NCI-H1930 (cell line): ENCODE data around the gene ZNF385A.
"Not testable (repeated sequence)": the region's sequence is repeated elsewhere in the genome, so short reads cannot be mapped to it uniquely, and the experiment has no call there.

Source experiments
- DNase-seq, 2 experiments: peaks; one replicate each; lab custom pipeline; 2025; lab: John Stamatoyannopoulos, UW

Gene ZNF385A

GRCh38 chr12:54355104-54355815, 29.3 kb downstream of the ZNF385A start:
- DNase-seq: no peak

DNA sequence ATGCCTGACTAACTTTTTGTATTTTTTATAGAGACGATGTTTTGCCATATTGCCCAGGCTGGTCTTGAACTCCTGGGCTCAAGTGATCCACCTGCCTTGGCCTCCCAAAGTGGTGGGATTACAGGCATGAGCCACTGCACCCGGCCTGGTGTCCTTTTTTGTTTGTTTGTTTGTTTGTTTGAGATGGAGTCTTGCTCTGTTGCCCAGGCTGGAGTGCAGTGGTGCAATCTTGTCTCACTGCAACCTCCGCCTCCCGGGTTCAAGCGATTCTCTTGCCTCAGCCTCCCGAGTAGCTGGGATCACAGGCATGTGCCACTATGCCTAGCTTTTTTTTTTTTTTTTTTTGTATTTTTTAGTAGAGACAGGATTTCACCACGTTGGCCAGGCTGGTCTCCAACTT, 30.3 kb downstream of the ZNF385A start:
- DNase-seq: not testable (repeated sequence)

DNA sequence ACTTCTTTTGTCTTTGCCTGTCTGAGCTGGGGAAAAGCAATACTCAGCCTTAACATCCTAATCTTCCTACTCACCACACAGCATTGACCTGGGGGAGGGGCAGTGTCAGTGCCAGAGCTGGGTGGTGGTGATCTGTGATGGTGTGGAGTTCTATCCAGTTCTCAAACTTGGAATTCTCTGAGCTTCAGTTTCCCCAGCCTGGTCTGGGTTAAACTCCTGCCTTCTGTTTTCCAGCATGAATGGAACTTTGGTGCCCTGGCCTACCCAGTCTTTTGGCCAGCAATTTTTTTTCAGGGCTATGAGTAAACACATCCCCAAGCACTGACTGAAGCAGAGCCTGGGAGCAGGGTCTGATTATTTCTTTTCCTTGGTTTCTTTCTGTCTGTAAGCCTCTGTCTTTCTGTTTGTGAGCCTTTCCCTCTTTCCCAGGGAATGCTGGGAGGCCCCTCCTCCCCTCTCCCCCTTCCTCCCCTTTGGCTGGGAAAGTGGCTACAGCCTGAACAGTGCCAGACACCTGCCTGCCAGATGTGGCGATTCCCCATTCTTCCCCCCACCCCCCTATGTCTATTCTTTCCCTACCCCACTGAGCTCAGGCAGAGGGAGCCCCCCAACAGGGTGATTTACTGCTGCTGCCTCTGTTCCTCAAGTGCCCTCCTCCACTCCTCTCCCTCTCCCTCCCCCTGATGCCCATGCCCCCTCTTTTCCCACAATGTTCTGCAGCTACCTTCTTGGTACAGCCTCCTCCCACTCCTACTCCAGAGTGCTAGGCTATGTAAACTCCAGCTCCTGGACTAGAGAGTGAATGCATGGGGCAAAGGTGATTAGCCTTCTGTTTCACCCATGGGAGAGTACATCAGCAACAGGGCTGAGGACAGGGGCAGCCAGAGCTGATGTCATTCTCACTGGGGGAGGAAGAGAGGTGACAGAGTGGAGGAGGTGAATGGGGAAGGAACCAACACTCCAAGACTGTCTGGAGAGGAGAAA, 31.4 kb downstream of the ZNF385A start:
- DNase-seq: no peak

DNA sequence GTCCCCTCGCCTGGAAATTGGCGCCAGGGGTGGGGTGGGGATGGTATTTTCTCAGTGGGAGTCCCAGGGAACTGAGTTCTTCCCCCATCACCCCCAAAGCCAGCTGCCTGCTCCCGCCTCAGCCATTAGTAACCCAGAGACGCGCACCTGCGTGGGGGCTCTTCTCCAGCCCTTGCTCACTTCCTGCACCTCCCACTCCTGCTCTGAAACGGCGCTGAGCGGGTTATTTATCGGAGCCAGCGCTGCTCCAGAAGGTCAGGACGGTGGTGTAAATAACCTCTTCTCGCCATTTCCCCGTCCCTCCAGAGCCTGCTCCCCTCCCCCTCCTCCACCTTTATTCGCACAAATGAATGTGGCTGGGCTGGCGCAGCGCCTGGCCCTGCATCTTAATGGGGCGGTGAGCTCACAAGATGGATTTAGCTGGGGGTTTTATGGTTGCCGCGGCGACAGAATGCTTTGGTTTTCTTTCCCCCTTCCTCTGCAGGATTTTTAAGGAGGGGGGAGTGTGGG, 32.5 kb downstream of the ZNF385A start:
- DNase-seq: no peak

GRCh38 chr12:54351341-54351740, 33.2 kb downstream of the ZNF385A start:
- no peak for DNase-seq

DNA sequence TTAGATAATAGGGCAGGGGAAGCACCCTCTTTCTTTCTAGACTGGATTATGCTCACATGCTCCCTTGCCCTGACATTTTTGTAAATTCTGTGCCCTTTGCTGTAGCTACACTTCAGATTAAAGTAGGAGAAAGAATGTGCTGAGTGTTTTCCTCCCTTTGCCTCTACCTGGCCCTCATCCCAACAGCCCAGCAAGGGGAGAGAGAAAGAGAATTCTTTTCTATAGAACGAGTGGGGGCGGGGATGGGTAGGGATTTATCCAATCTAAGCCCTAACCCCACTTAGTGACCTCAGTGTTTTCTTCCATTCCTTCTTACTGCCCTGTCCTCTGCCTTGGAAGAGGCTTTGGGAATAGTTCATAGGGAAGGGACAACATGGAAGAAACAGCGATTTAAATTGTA, 33.8 kb downstream of the ZNF385A start:
- no peak for DNase-seq

DNA sequence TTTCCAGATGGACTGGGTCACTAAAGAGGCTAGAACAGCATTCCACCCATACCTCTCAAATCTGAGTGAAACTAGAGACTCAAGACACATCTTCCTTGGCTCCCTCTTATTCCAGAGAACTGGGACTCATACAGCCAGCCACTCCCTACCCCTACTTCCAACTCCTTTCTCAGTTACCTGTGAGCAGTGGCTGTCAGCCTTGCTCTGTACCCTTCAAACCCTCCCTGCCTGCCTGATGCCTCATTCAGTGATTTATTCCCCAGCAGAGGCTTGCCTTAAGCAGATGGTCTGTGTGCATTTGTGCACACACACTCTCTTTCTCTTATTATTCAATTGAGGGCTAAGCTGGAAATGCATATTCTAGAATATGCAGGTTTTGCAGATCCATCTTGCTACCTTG, 34.9 kb downstream of the ZNF385A start:
- DNase-seq: no peak

GRCh38 chr12:54349036-54349435, 35.5 kb downstream of the ZNF385A start:
- DNase-seq: no peak

DNA sequence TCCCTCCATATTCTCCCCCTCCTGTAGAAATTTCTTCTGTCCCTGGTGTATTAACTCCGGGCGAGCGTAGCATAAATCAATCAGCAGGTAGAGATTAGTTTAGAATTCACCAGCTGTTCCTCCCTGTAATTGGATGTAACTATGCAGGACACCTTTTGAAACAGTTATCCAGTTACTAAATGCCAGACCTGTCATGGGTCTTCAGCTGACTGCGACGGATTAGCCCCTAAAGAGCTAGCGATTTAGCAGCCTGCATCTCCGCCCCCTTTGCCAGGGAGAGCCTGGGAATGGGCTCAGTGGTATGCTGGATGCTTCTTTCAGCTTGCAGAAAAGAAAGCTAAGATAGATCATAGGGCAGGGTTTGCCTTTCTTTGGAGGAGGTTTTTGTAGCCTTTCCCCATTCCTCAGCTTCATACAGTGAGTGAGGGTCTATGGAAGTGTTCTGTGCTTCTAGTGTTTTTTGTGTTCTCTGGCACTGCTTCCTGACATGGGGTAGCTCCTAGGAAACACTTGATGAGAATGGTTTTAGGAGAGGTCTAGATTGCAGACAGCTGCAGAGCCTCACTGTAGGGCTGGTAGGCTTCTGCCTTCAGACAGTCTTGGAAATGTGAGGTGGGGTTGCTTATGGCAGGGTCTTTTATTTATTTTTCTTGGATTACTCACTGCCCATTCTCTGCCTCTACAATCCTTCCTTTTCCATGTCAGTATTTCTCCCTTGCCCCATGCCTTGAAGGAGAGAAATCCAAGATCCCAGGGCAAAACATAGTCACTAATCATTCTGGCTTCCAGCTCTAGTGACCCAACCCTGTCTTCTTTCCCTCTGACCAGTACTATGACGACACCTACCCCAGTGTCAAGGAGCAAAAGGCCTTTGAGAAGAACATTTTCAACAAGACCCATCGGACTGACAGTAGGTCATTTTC, 42.9 kb downstream of the ZNF385A start:
- DNase-seq: no peak

- no peak for DNase-seq
These were observed 43.7 kb downstream of the ZNF385A start for GRCh38 chr12:54340846-54341245.

DNA sequence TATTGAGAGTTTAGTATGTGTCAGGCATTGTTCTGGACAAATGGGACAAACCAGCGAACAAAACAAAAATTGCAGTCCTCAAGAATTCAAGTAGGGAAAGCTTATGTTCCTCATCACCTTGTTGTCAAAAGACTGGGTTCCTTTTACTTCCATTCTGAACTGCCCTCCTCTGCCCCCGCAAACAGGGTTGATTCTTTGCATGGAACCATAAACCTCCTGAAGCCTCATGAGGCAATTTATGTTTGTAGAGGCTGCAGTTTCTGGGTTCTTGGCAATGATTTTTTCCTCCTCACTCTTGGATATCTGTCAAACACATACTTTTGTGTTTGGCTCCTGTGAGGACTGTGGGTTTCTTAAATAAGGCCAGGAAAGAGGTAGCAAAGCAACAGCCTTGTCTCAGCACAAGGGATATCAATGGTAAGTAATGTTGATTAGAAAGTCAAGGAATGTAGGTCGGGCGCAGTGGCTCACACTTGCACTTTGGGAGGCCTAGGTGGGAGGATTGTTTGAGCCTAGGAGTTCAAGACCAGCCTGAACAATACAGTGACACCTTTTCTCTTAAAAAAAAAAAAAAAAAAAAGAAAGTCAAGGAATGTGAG, 45.7 kb downstream of the ZNF385A start:
- no peak for DNase-seq

DNA sequence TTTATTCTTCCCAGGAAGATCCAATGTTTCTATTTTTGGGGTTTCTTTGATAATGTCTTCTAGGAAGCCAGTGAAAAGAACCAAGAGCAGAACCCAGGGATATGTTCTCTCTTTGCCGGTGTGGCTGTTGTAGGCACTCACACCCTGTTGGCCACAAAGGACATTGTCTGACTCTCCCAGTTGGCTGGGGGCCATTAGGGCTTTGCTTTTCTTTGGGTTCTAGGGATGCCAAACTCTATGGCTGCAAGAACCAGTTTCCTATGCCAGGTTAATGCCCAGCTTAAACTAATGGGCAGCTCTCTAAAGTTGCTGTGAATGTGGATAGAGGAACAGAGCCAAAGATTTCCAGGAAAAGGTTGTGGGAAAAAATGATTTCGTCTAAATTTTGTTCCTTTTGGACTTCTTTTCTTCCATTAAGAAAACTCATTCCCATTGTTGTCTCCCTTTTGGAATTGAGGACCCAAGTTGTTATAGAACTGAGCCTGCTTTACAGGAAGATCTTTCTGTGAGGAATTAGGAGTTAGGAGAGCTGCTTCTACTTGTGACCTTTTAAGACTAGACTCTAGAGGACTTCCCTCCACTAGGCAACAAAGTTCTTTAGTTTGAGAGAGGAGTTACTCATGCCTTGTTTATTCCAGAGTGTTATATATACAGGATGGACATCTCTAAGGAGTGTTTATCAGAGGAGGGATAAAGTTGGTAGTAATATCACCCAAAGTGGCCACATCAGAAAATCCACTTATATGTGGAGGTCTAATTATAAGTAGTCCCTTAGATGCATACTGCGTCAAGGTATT, 46.5 kb downstream of the ZNF385A start:
- DNase-seq: no peak

DNA sequence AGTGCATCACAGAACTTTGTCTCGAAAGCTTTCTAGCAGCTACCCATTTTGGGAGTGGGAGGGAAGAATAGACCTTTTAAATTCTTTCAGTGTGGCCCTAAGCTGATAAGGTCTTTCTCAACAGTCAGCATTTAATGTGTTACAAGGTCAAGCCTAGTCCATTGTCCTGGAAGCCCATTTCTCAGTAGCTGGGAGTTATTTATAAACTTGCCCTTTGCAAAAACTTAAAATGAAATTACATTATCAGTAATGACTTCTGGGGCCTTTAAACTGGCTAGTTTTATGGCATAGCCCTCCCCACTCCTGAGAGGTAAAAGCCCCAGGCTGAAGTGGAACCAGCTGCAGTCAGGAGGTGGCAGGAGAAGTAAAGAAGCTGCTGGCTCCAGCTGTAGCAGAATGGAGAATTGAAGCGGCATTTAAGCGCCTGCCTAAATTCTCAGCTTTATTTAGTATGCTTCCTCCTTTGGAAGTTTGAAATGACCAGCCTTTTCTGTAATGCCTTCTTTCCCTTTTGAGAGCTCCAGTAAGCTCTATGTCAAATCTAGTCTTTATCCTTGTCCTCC, 47.2 kb downstream of the ZNF385A start:
- no peak for DNase-seq

GRCh38 chr12:54333420-54334034, 51.0 kb downstream of the ZNF385A start:
- no peak for DNase-seq

- no peak for DNase-seq
These were observed 53.1 kb downstream of the ZNF385A start for GRCh38 chr12:54331461-54331860.

DNA sequence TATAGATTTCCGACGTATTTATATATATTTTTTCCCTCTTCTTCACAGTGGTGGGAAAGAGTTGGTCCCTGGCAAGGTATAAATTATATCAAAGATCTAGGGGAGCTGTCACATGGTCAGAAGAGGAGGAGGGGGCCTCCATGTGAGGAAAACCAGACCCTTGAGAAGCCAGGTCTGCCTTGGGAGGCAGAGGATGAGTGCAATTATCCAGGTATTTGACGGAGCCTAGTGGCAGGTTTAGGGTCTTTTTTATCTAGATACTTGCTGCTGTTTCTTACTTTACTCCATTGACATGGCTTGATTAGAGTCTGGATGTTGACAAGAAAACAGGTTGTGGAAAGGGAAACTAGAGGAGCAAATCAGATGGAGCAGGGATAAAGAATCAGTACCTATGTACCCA, 54.1 kb downstream of the ZNF385A start:
- no peak for DNase-seq

- no peak for DNase-seq
These were observed 54.8 kb downstream of the ZNF385A start for GRCh38 chr12:54329759-54330158.

DNA sequence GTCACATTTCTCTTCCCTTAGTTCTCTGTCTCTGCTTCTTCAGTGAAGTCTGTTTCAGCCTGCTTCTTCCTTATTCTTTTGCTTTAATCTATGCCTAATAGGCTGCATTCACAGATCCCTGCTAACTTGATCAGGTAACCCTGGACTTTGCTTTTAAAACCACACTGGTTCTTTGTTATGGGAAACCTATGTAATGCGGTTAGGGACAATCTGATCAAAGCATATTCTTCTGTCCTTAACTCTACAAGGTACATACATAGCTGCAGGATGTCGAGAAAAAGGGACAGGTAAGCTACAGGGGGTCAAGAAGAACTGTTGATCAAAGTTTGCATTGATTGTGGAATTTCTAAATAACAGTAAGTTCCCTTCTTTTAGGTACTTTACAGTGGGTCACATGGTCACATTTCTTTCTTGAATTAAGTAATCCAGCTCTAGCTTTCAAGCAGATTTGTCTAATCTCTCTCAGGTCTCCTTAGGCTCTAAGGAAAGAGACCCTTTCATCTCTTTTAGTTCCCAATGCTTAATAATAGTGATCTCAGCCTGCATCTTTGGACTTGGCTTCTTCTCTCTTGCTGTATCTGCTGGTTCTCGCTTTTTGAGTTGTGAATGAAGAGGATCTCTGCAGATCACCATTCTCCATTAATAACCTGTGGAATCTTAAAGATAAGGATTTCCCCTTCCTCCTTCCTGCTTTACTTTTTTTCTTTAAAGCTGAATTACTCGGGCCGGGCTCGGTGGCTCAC, 55.8 kb downstream of the ZNF385A start:
- DNase-seq: no peak
